ENCODE measurements around the gene LAMC3. TPM values are rescaled to one million over a fixed set of nuclear protein-coding genes. Genes with fewer than 3 reads are reported as not detected.

The LAMC3 gene
- total RNA-seq, 1 donor from 2014 or later: not detected

DNA sequence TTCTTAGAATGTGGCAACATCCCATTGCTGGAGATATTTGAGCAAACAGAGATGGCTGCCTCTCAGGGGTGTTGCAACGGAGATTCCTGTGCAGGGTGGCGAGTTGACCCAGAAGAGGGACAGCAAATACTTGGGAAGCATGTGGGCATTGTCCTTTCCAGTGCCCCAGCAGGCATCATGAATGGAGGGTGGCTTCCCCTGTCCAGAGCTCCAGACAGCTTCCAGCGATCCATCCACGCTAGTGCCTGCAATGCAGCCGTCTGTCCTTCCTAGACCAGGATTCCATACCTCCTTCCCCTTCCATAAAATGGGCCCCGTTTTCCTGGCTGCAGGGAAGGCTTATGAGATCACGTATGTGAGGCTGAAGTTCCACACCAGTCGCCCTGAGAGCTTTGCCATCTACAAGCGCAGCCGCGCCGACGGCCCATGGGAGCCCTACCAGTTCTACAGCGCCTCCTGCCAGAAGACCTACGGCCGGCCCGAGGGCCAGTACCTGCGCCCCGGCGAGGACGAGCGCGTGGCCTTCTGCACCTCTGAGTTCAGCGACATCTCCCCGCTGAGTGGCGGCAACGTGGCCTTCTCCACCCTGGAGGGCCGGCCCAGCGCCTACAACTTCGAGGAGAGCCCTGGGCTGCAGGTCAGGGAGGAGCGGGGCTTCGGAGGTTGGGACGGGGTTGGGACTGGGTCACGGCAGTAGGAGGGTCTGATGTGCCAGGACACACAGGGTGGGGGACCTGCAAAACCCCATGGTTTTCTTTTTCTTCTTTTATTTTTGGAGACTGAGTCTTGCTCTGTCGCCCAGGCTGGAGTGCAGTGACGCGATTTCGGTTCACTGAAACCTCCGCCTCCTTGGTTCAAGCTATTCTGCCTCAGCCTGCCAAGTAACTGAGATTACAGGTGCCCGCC is 17.2 kb downstream of the LAMC3 start:
- no peaks in the 10 kb centered on the region for H3K9me3 Mint-ChIP-seq
- Histone ChIP-seq H3K9me3 (ENCODE audit: low read depth) (no peaks in the 10 kb centered on the region), H3K4me1 (peaks cover 5% of the 10 kb centered on the region), H3K27me3 (no peaks in the 10 kb centered on the region), H3F3A (ENCODE audit: low read depth) (no peaks in the 10 kb centered on the region), H3K4me2 (no peak overlapping the region), H3K36me3 (no peaks in the 10 kb centered on the region), H3K4me3 (no peak overlapping the region), H2AFZ (replicated peaks) (no peak overlapping the region), H3K27ac (no peak overlapping the region), H3K9ac (no peak overlapping the region), H3K79me2 (ENCODE audit: low read depth) (no peaks in the 10 kb centered on the region), H4K20me1 (ENCODE audit: low read depth) (no peaks in the 10 kb centered on the region)
- peaks cover 7% of the 10 kb centered on the region for H3K27me3 Mint-ChIP-seq (ENCODE audit: insufficient read depth, low read depth)
- H3K4me1 Mint-ChIP-seq: peaks cover 9% of the 10 kb centered on the region
- H3K36me3 Mint-ChIP-seq: no peaks in the 10 kb centered on the region
- no peak overlapping the region for H3K4me3 Mint-ChIP-seq
- no peak overlapping the region for H3K27ac Mint-ChIP-seq
- TF ChIP-seq EZH2 (IDR thresholded peaks at IDR 0.05) (no peak), CTCF (IDR thresholded peaks at IDR 0.05) (no peak), EZH2phosphoT487 (IDR thresholded peaks at IDR 0.05) (no peak)
- DNase-seq (ENCODE audit: low spot score): no peak

GRCh38 chr9:131027048-131027871 is 18.3 kb downstream of the LAMC3 start:
- H3K4me2 ChIP-seq: no peak overlapping the region
- H3K9me3 ChIP-seq (ENCODE audit: low read depth): no peaks in the 10 kb centered on the region
- H3K79me2 ChIP-seq (ENCODE audit: low read depth): no peaks in the 10 kb centered on the region
- H3F3A ChIP-seq (ENCODE audit: low read depth): no peaks in the 10 kb centered on the region
- no peak overlapping the region for H2AFZ ChIP-seq (replicated peaks)
- no peaks in the 10 kb centered on the region for H3K36me3 Mint-ChIP-seq
- no peak for TF ChIP-seq CTCF (IDR thresholded peaks at IDR 0.05)
- TF ChIP-seq EZH2 (IDR thresholded peaks at IDR 0.05): no peak
- TF ChIP-seq EZH2phosphoT487 (IDR thresholded peaks at IDR 0.05): no peak
- no peaks in the 10 kb centered on the region for H3K27me3 ChIP-seq
- no peak overlapping the region for H3K27ac Mint-ChIP-seq
- H3K27ac ChIP-seq: no peak overlapping the region
- H3K9me3 Mint-ChIP-seq: no peaks in the 10 kb centered on the region
- H3K4me3 Mint-ChIP-seq: no peak overlapping the region
- peaks cover 7% of the 10 kb centered on the region for H3K27me3 Mint-ChIP-seq (ENCODE audit: insufficient read depth, low read depth)
- H4K20me1 ChIP-seq (ENCODE audit: low read depth): no peaks in the 10 kb centered on the region
- no peak overlapping the region for H3K4me3 ChIP-seq
- no peaks in the 10 kb centered on the region for H3K36me3 ChIP-seq
- H3K9ac ChIP-seq: no peak overlapping the region
- H3K4me1 Mint-ChIP-seq: peaks cover 13% of the 10 kb centered on the region
- DNase-seq (ENCODE audit: low spot score): no peak
- H3K4me1 ChIP-seq: peaks cover 8% of the 10 kb centered on the region

DNA sequence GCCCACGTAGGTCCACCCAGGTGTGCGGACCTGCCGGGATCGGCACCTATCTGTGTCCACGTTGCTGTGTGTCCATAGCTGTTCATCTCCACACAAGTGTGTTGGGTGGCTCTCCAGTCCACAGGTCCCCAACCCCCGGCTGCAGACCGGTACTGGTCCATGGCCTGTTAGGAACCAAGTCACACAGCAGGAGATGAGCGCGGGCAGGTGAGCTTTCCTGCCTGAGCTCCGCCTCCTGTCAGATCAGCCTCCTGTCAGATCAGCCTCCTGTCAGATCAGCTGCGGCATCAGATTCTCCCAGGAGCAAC is 18.9 kb downstream of the LAMC3 start:
- no peak for DNase-seq (ENCODE audit: low spot score)
- no peaks in the 10 kb centered on the region for H3K9me3 Mint-ChIP-seq
- H3K4me1 Mint-ChIP-seq: peaks cover 16% of the 10 kb centered on the region
- Histone ChIP-seq H3K79me2 (ENCODE audit: low read depth) (no peaks in the 10 kb centered on the region), H4K20me1 (ENCODE audit: low read depth) (no peaks in the 10 kb centered on the region), H3K36me3 (no peaks in the 10 kb centered on the region), H3K4me1 (peaks cover 8% of the 10 kb centered on the region), H3K27ac (no peak overlapping the region), H3K4me2 (no peak overlapping the region), H3K9ac (no peak overlapping the region), H3K27me3 (no peaks in the 10 kb centered on the region), H3K4me3 (no peak overlapping the region), H3K9me3 (ENCODE audit: low read depth) (no peaks in the 10 kb centered on the region), H2AFZ (replicated peaks) (no peak overlapping the region), H3F3A (ENCODE audit: low read depth) (no peaks in the 10 kb centered on the region)
- no peak overlapping the region for H3K4me3 Mint-ChIP-seq
- no peak for TF ChIP-seq EZH2 (IDR thresholded peaks at IDR 0.05)
- TF ChIP-seq CTCF (IDR thresholded peaks at IDR 0.05): no peak
- no peak for TF ChIP-seq EZH2phosphoT487 (IDR thresholded peaks at IDR 0.05)
- no peak overlapping the region for H3K27ac Mint-ChIP-seq
- peaks cover 7% of the 10 kb centered on the region for H3K27me3 Mint-ChIP-seq (ENCODE audit: insufficient read depth, low read depth)
- no peaks in the 10 kb centered on the region for H3K36me3 Mint-ChIP-seq

Data from neural progenitor cell (in vitro differentiated cells).